AG04449 (cell line): ENCODE data around the gene KRT20.

ENCODE experiments used
- CTCF ChIA-PET: fragments of 350-600 bp; formaldehyde crosslinking; extraction: SDS; loops from one replicate; lab custom pipeline; 2021; ENCODE audit warnings: antibody characterized with exemption; lab: Yijun Ruan, JAX
- POLR2A ChIA-PET: fragments of 400-600, 350-600 bp; formaldehyde crosslinking; extraction: SDS; loops from one replicate; lab custom pipeline; 2020; ENCODE audit warnings: antibody characterized with exemption, inconsistent platforms; lab: Yijun Ruan, JAX
- DNase-seq: peaks from one replicate; pipeline ENCODE4 v3.0.0-alpha.2; 2010; ENCODE audit warnings: low read depth, low spot score
- H3K4me3 ChIP-seq: 2 replicates; pipeline ENCODE4 v1.5.1; 2011; ENCODE audit warnings: low read depth, mild to moderate bottlenecking, control low read depth, low read length
- TF ChIP-seq, protein P1 (sequence below): IDR thresholded peaks from one replicate; pipeline ENCODE4 v1.5.1; 2011; ENCODE audit warnings: mild to moderate bottlenecking, moderate library complexity, low read length, control low read depth, inconsistent platforms; ENCODE audit not compliant: insufficient read depth; ENCODE audit errors: missing control alignments

The KRT20 gene

DNA sequence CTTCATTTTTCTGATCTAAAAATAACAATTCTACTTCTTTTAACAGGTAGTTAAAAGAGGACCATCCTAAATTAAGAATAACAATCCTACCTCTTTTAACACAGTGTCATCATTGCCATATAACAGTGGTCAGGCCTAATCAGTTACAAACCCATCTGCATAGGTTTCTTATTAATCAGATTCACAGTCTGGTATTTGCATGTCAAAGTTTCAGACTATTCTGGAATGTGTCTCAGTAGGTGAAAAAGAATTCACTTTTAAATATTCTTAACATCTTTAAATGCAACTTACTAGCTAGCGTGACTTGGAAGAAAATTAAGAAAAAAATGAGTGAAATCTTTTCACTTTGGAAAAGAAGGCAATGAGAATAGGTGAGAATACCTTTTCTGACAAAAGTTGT lies 11.2 kb downstream of the KRT20 start:
- no peak for DNase-seq
- TF ChIP-seq, protein P1, sequence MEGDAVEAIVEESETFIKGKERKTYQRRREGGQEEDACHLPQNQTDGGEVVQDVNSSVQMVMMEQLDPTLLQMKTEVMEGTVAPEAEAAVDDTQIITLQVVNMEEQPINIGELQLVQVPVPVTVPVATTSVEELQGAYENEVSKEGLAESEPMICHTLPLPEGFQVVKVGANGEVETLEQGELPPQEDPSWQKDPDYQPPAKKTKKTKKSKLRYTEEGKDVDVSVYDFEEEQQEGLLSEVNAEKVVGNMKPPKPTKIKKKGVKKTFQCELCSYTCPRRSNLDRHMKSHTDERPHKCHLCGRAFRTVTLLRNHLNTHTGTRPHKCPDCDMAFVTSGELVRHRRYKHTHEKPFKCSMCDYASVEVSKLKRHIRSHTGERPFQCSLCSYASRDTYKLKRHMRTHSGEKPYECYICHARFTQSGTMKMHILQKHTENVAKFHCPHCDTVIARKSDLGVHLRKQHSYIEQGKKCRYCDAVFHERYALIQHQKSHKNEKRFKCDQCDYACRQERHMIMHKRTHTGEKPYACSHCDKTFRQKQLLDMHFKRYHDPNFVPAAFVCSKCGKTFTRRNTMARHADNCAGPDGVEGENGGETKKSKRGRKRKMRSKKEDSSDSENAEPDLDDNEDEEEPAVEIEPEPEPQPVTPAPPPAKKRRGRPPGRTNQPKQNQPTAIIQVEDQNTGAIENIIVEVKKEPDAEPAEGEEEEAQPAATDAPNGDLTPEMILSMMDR: no peak
- POLR2A ChIA-PET: no interaction called here
- CTCF ChIA-PET: interaction anchor here (0.6 to 2.2 kb wide), 11 partner anchors 11 to 792 kb away, joined by 3 to 9 read pairs (median 5); partner anchors contain the start of gene KRT20
- no peak overlapping the region for H3K4me3 ChIP-seq

DNA sequence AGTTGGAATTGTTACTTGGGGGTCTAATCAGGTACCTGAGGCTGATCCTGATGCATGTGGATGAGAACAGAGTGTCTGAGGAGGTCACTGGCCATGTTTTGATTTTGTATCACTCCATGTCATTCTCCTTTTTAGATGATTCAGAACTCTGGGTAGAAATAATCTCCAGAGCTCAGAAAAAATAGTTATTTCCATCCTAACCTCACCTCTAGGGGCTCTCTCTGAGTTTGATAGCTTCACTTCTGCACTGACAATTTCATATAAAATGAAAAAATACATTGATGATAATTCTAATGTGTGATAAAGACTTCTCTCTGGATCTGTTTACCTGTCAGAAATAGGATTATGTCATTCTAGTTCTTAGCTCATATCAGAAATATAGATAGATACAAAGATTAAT lies 11.8 kb downstream of the KRT20 start:
- CTCF ChIA-PET: interaction anchor here (0.6 to 2.2 kb wide), 10 partner anchors 11 to 792 kb away, joined by 3 to 9 read pairs (median 5); partner anchors contain the start of gene KRT20
- POLR2A ChIA-PET: no interaction called here
- DNase-seq: no peak
- H3K4me3 ChIP-seq: no peak overlapping the region
- TF ChIP-seq, protein P1: no peak

DNA sequence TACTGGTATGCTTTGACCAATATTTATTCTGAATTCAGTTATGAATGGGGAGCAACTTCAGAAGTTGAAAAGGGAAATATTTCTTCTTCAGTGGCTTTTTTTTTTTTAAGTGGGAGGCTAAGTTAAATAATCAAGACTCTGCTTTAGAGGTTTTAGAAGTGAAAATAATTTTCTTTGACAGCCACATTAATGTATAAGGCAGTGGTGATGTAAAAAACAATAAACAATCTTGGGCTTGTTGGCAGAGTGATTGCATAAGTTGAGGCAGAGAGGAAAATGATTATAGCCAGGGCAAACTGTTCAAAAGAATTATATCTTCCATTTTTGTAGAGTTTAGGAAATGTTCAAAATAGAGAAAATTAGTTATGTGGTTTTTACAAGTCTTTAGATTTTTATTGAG lies 12.6 kb downstream of the KRT20 start:
- DNase-seq: no peak
- CTCF ChIA-PET: interaction anchor here (2.1 to 2.2 kb wide), 3 partner anchors 10 to 793 kb away, joined by 6 to 10 read pairs (median 6); no protein-coding TSS in a partner anchor
- TF ChIP-seq, protein P1: no peak
- POLR2A ChIA-PET: no interaction called here
- no peak overlapping the region for H3K4me3 ChIP-seq

DNA sequence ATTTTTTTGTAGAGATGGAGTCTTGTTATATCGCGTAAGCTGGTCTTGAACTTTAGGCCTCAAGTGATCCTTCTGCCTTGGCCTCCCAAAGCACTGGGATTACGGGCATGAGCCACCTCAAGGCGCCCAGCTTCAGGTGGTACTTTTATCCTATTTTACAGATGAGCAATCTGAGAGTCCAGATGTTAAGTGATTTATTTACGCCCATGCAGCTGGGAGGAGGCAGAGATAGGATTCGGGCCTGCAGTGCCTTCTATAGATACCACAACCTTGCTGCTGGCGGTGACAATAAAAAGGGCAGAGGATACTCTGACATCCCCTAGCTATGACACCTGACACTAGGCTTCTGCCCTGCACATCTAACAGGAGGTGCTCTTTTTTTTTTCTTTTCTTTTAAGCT lies 13.7 kb downstream of the KRT20 start:
- CTCF ChIA-PET: interaction anchor here (1.1 to 2.2 kb wide), 9 partner anchors 9 to 794 kb away, joined by 3 to 10 read pairs (median 6); no protein-coding TSS in a partner anchor
- TF ChIP-seq, protein P1: no peak
- POLR2A ChIA-PET: no interaction called here
- no peak for DNase-seq
- no peak overlapping the region for H3K4me3 ChIP-seq

DNA sequence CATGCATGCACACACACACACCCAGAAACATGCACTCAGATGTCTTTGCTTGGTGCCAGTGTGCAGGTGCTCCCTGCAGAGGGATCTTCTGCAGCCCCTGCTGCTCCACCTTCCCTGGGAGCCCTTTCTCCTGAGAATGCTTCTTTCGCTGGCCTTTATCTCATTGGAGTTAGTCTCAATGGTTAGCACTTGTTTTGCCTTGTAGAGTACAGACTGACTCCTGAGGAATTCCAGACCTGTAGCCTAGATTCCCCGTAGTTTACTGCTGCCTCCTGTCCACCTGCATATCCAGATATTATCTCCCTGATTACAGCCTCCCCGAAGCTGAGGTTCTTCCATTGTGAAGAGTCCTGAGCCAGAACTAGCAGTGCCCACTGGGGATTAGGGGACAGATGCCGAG lies 14.9 kb downstream of the KRT20 start:
- ChIA-PET CTCF (interaction anchor here (1.1 to 2.2 kb wide), 4 partner anchors 14 to 793 kb away, joined by 4 to 6 read pairs (median 6); no protein-coding TSS in a partner anchor), POLR2A (no interaction called here)
- TF ChIP-seq, protein P1: no peak
- no peak overlapping the region for H3K4me3 ChIP-seq
- no peak for DNase-seq

DNA sequence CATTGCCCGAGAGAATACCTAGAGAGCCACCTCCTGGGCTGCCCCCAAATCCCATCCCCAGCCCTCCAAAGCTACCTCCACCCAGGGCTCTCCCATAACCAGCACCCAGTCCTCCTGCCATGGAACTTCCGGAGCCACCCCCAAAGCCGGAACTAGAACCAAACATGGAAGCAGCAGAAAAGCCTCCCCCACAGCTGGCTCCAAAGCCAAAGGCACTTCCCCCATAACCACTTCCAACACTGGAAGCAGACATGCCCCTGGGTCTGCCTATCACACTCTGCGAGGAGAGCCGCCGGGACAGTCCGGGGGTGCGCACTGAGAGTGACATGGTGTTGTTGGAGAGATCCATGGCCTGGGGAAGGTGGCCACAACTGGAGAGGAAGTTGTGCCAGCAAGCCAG lies 18.2 kb downstream of the KRT20 start, which contains the start of gene KRT12:
KRT12 (minus strand) TSS at position 386 of the 400 bp plus-strand sequence; CDS start at position 349, 37 bp downstream.
- ChIA-PET CTCF (interaction anchor here (1.2 to 4.3 kb wide), 4 partner anchors 10 to 796 kb away, joined by 3 to 22 read pairs (median 7); no protein-coding TSS in a partner anchor), POLR2A (no interaction called here)
- no peak within 1 kb of the TSS for H3K4me3 ChIP-seq
- DNase-seq: no peak
- TF ChIP-seq, protein P1: no peak
